GM12872 (cell line): ENCODE measurements around the gene CABLES2.

ENCODE experiments used
- TF ChIP-seq, protein P1 (sequence below): IDR thresholded peaks from 3 replicates; pipeline ENCODE4 v1.5.1; 2011; ENCODE audit warnings: low read depth, mild to moderate bottlenecking, low read length, moderate library complexity; ENCODE audit not compliant: insufficient read depth

CABLES2 gene

DNA sequence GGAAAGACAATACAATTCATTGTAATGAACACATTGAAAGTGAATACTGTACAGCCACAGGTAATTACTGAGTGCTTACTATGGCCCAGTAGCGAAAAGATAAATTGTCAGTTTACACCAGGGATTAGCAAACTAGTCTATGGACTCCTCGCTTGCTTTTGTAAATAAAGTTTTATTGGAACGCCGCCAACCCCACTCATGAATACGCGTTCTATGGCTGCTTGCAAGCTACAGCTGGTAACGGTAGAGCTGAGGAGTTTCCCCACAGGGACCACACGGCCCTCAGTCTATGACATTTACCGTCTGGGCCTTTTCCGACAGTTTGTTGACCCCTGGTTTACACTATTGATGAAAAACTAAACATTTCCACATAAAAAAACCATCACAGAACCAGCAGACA, 64.2 kb downstream of the CABLES2 start:
- TF ChIP-seq, protein P1, sequence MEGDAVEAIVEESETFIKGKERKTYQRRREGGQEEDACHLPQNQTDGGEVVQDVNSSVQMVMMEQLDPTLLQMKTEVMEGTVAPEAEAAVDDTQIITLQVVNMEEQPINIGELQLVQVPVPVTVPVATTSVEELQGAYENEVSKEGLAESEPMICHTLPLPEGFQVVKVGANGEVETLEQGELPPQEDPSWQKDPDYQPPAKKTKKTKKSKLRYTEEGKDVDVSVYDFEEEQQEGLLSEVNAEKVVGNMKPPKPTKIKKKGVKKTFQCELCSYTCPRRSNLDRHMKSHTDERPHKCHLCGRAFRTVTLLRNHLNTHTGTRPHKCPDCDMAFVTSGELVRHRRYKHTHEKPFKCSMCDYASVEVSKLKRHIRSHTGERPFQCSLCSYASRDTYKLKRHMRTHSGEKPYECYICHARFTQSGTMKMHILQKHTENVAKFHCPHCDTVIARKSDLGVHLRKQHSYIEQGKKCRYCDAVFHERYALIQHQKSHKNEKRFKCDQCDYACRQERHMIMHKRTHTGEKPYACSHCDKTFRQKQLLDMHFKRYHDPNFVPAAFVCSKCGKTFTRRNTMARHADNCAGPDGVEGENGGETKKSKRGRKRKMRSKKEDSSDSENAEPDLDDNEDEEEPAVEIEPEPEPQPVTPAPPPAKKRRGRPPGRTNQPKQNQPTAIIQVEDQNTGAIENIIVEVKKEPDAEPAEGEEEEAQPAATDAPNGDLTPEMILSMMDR: no peak

DNA sequence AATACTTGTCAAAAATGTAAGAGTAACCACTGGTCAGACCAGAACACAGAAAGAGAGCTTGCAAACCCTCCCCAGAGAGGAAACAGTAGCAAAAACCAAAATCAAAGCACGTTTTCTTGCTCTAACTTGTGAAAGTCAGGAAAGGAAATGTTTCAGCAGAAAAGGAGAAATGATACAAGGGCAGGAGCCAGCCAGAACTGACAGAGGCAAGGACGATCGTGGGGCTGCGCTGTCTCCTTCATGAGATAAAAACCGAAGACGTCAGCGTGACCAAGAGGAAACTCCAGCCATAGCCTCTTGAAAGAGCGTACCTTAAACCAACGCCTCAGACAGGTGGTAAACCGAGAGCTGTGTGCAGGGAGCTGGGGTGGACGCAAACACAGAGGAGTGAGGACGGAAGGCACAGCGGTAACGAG, 67.4 kb downstream of the CABLES2 start:
- TF ChIP-seq, protein P1: no peak
